Fibroblast of lung (primary cell): Measurements from ENCODE around the gene ZNF346. TPM values are rescaled to one million over a fixed set of nuclear protein-coding genes. Genes with fewer than 3 reads are reported as not detected.

ENCODE experiments used
- DNase-seq, 2 donors: peaks; one replicate each; pipeline versions ENCODE4 v3.0.0 to v3.0.0-alpha.2; 2010; ENCODE audit warnings: low read depth in 2 of 2
- H2AFZ ChIP-seq: 2 replicates; pipeline ENCODE4 v1.5.1; 2012; ENCODE audit warnings: low read length, control low read depth, inconsistent platforms
- H3K27ac ChIP-seq: 2 replicates; pipeline ENCODE4 v1.5.1; 2011; ENCODE audit warnings: low read length, control low read depth; ENCODE audit not compliant: insufficient read depth
- H3K27me3 ChIP-seq: 2 replicates; pipeline ENCODE4 v1.5.1; 2011; ENCODE audit warnings: mild to moderate bottlenecking, low read length; ENCODE audit not compliant: control insufficient read depth, insufficient read depth
- H3K36me3 ChIP-seq: 2 replicates; pipeline ENCODE4 v1.5.1; 2011; ENCODE audit warnings: low read length; ENCODE audit not compliant: control insufficient read depth, insufficient read depth
- H3K4me1 ChIP-seq: 2 replicates; pipeline ENCODE4 v1.5.1; 2011; ENCODE audit warnings: low read length; ENCODE audit not compliant: control insufficient read depth, insufficient read depth; ENCODE audit errors: extremely low read depth
- H3K4me2 ChIP-seq: 2 replicates; pipeline ENCODE4 v1.5.1; 2011; ENCODE audit warnings: low read length, control low read depth; ENCODE audit not compliant: insufficient read depth; ENCODE audit errors: extremely low read depth
- H3K4me3 ChIP-seq, 4 experiments: fragments of 200-600 bp in 1 of 4; sonication (generic) in 1 of 4; replicated peaks in 1 of 4; 2 replicates each; pipeline ENCODE4 v1.5.1; 2011 to 2016; ENCODE audit warnings: low read length in 4 of 4, low read depth in 3 of 4, mild to moderate bottlenecking in 3 of 4, control low read depth in 2 of 4, inconsistent platforms in 1 of 4, mixed read lengths in 1 of 4; ENCODE audit not compliant: insufficient read depth in 1 of 4; ENCODE audit errors: control extremely low read depth in 1 of 4
- H3K79me2 ChIP-seq: 2 replicates; pipeline ENCODE4 v1.5.1; 2012; ENCODE audit warnings: mild to moderate bottlenecking, low read length, inconsistent platforms; ENCODE audit not compliant: control insufficient read depth, insufficient read depth
- H3K9ac ChIP-seq: 2 replicates; pipeline ENCODE4 v1.5.1; 2011; ENCODE audit warnings: mild to moderate bottlenecking, low read length, control low read depth; ENCODE audit not compliant: insufficient read depth
- H3K9me3 ChIP-seq: 2 replicates; pipeline ENCODE4 v1.5.1; 2012; ENCODE audit warnings: low read depth, low read length; ENCODE audit not compliant: control insufficient read depth, insufficient read depth
- H4K20me1 ChIP-seq: 2 replicates; pipeline ENCODE4 v1.5.1; 2011; ENCODE audit warnings: low read length; ENCODE audit not compliant: control insufficient read depth, insufficient read depth; ENCODE audit errors: extremely low read depth
- CTCF ChIP-seq, 2 donors: IDR thresholded peaks in 1 of 2; conservative IDR thresholded peaks in 1 of 2; 1 replicate in 1 of 2; 2 replicates in 1 of 2; pipeline ENCODE4 v1.5.1; 2011 to 2012; ENCODE audit warnings: low read length in 2 of 2, control low read depth in 1 of 2, inconsistent platforms in 1 of 2, low read depth in 1 of 2, mild to moderate bottlenecking in 1 of 2
- EZH2 ChIP-seq: IDR thresholded peaks from 2 replicates; pipeline ENCODE4 v1.5.1; 2012; ENCODE audit warnings: low read length, control low read depth, mild to moderate bottlenecking; ENCODE audit errors: missing control alignments
- polyA plus RNA-seq, 2 donors: library from polyadenylated mRNA; depleted of rRNA in 1 of 2; stranded (reverse) in 1 of 2; unstranded in 1 of 2; fragments of >200 nt; gene quantifications; 2 replicates each; pipeline ENCODE4 v1.2.1, GENCODE V29; 2011 to 2012; ENCODE audit warnings: missing spikeins in 1 of 2
- total RNA-seq: library from RNA; depleted of rRNA; stranded (reverse); fragments of >200 nt; gene quantifications from 2 replicates; pipeline ENCODE4 v1.2.1, GENCODE V29; 2014

Gene ZNF346
- total and polyA plus RNA-seq, 2 donors (not counting 1 experiment from before 2014, with no cell fraction given): 14.0 to 14.9 TPM

- no peak overlapping the region for H3K4me2 ChIP-seq
- H3K79me2 ChIP-seq: no peaks in the 10 kb centered on the region
- H3K4me1 ChIP-seq: peaks cover 25% of the 10 kb centered on the region
- no peaks in the 10 kb centered on the region for H3K9me3 ChIP-seq
- no peak overlapping the region for H3K9ac ChIP-seq
- no peak for DNase-seq
- H2AFZ ChIP-seq: no peak overlapping the region
- H3K36me3 ChIP-seq: peaks cover 4% of the 10 kb centered on the region
- H4K20me1 ChIP-seq: no peaks in the 10 kb centered on the region
- H3K27ac ChIP-seq: no peak overlapping the region
- TF ChIP-seq EZH2 (no peak), CTCF (conservative IDR thresholded peaks at IDR 0.05 in 1 of 2, IDR thresholded peaks at IDR 0.05 in 1 of 2; ENCODE audit: low read depth in 1 of 2, low read length in 2 of 2) (no peak)
- no peak overlapping the region for H3K4me3 ChIP-seq
- H3K27me3 ChIP-seq: peaks cover 2% of the 10 kb centered on the region
These were observed 68.7 kb downstream of the ZNF346 start for GRCh38 chr5:177091232-177091631.

GRCh38 chr5:177092178-177093081, 69.9 kb downstream of the ZNF346 start:
- H3K4me2 ChIP-seq: no peak overlapping the region
- no peaks in the 10 kb centered on the region for H4K20me1 ChIP-seq
- H3K79me2 ChIP-seq: no peaks in the 10 kb centered on the region
- DNase-seq: no peak
- H3K4me3 ChIP-seq: no peak overlapping the region
- no peak for TF ChIP-seq EZH2
- no peak for TF ChIP-seq CTCF (conservative IDR thresholded peaks at IDR 0.05 in 1 of 2, IDR thresholded peaks at IDR 0.05 in 1 of 2; ENCODE audit: low read depth in 1 of 2, low read length in 2 of 2)
- no peak overlapping the region for H2AFZ ChIP-seq
- no peaks in the 10 kb centered on the region for H3K9me3 ChIP-seq
- peaks cover 7% of the 10 kb centered on the region for H3K36me3 ChIP-seq
- peaks cover 2% of the 10 kb centered on the region for H3K27me3 ChIP-seq
- H3K4me1 ChIP-seq: peaks cover 25% of the 10 kb centered on the region
- H3K27ac ChIP-seq: no peak overlapping the region
- no peak overlapping the region for H3K9ac ChIP-seq

- H3K9ac ChIP-seq: no peak overlapping the region
- no peaks in the 10 kb centered on the region for H3K9me3 ChIP-seq
- no peak for TF ChIP-seq EZH2
- no peak for TF ChIP-seq CTCF (conservative IDR thresholded peaks at IDR 0.05 in 1 of 2, IDR thresholded peaks at IDR 0.05 in 1 of 2; ENCODE audit: low read depth in 1 of 2, low read length in 2 of 2)
- H2AFZ ChIP-seq: no peak overlapping the region
- no peak overlapping the region for H3K4me2 ChIP-seq
- peaks cover 9% of the 10 kb centered on the region for H3K36me3 ChIP-seq
- no peaks in the 10 kb centered on the region for H4K20me1 ChIP-seq
- H3K79me2 ChIP-seq: no peaks in the 10 kb centered on the region
- peaks cover 2% of the 10 kb centered on the region for H3K27me3 ChIP-seq
- no peak for DNase-seq
- no peak overlapping the region for H3K27ac ChIP-seq
- H3K4me1 ChIP-seq: peaks cover 29% of the 10 kb centered on the region
- H3K4me3 ChIP-seq: no peak overlapping the region
These were observed 70.7 kb downstream of the ZNF346 start for GRCh38 chr5:177093082-177093712.
